ENCODE results near the gene TSEN15.
"Not testable (repeated sequence)": the region's sequence is repeated elsewhere in the genome, so short reads cannot be mapped to it uniquely, and the experiment has no call there.

The TSEN15 gene

DNA sequence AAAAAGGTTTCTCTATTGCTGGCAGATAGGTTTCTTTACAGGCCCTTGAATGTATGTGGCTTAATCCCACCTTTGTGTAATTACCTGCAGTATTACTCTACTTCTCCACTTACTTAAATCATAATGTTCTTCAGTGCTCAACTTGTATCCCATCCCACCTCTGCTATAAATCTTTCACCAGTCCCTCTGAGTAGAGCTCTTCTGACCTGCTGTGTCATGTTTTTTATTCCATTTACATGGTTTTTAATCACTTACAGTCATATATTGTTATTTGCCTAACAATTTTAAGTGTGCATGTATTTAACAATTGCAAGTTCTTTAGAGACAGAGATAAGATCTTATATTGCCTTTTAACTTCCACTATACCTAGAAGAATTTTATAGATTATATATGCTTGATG lies 2.4 kb downstream of the TSEN15 start:
- DNase-seq (ENCODE audit: low read depth) = no peak

GRCh38 chr1:184056921-184057555 lies 5.5 kb downstream of the TSEN15 start:
- no peak for DNase-seq (ENCODE audit: low read depth)

DNA sequence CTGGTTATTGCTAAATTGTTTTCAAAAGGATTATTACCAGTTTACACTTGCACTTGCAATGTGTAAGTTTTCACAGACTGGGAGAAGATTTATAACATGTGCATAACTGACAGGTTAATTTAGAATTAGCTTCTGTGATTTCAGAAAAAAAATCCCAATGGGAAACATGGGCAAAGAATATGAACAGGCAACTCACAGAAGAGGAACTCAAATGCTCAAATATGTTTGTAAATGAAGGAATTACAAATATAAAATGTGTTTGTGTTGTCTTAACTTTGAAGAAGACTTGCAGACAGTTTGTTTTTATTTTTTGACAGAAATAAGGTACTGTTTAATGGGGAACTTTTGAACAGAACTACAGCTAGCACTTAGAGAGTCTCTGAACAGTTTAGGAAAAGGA lies 8.4 kb downstream of the TSEN15 start:
- DNase-seq (ENCODE audit: low read depth) = no peak

- DNase-seq (ENCODE audit: low read depth) = no peak
Observed at GRCh38 chr1:184060316-184060715, 8.8 kb downstream of the TSEN15 start.

GRCh38 chr1:184061396-184062003 lies 10.0 kb downstream of the TSEN15 start:
- DNase-seq (ENCODE audit: low read depth) = no peak

DNA sequence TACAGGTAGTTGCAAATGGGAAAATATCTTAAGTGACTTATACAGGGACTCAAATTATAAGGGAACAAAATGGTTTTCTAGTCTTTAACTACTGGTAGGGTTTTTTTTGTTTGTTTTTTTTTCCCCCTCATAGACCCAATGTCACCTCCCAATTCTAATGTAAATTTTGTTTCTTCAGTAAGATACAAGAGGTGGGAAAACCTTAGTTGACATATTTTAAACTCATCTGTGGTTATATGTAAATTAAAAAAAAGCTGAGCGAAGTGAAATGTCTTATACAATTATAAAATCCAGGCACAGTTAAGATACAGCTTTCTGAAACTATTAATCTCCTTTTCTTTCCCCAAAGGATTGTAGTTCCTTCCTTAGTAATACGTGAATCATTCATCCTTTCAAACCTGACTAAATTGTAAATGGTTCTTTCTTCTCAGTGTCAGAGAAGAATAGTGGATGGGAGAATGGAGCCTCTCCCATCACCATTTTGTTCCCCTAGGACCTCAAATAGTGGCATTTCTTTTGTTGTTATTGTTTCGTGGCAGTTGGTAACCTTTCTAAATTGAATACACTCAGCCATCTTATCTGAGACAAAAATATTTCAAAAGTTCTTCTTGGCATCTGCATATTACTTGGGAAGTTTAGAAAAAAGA lies 11.2 kb downstream of the TSEN15 start:
- no peak for DNase-seq (ENCODE audit: low read depth)

GRCh38 chr1:184065559-184065958 lies 14.0 kb downstream of the TSEN15 start:
- DNase-seq (ENCODE audit: low read depth) = no peak

- no peak for DNase-seq (ENCODE audit: low read depth)
Observed at GRCh38 chr1:184068354-184068753, 16.8 kb downstream of the TSEN15 start.

DNA sequence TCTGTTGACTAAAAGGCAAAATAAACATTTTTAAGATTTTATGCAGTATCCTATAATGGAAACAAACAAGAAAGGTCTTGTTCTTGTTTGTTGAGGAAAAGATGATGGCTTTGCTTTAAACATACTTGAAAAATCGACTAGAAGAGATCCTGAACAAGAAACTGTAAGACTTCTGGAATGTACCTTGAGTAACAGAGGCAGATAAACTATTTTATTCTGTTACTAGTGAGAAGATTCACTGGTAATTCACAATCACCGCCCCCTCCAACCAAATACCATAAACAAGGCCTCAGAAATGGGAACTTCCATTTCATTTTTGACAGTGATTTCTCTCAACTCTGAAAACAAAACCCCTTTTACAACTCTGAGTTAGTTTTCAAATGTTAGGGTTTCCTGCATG lies 18.1 kb downstream of the TSEN15 start:
- DNase-seq (ENCODE audit: low read depth) = no peak

GRCh38 chr1:184072376-184072775 lies 20.8 kb downstream of the TSEN15 start:
- DNase-seq (ENCODE audit: low read depth) = no peak

DNA sequence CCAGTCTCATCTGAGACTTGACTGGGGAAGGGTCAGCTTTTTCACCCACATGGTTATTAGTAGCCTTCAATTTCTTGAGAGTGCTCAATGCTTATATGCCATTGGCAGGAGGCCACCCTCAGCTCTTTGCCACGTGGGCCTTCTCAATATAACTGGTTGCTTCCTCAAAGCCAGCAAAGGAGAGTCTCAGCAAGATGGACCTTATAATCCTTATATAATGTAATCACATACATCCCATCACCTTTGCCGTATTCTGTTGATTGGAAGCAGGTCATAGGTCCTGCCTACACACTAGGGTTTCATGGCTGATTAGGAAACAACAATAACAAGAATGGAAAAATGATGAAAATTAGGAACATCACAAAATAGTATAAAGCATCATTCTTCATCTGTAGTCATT lies 22.9 kb downstream of the TSEN15 start:
- no peak for DNase-seq (ENCODE audit: low read depth)

DNA sequence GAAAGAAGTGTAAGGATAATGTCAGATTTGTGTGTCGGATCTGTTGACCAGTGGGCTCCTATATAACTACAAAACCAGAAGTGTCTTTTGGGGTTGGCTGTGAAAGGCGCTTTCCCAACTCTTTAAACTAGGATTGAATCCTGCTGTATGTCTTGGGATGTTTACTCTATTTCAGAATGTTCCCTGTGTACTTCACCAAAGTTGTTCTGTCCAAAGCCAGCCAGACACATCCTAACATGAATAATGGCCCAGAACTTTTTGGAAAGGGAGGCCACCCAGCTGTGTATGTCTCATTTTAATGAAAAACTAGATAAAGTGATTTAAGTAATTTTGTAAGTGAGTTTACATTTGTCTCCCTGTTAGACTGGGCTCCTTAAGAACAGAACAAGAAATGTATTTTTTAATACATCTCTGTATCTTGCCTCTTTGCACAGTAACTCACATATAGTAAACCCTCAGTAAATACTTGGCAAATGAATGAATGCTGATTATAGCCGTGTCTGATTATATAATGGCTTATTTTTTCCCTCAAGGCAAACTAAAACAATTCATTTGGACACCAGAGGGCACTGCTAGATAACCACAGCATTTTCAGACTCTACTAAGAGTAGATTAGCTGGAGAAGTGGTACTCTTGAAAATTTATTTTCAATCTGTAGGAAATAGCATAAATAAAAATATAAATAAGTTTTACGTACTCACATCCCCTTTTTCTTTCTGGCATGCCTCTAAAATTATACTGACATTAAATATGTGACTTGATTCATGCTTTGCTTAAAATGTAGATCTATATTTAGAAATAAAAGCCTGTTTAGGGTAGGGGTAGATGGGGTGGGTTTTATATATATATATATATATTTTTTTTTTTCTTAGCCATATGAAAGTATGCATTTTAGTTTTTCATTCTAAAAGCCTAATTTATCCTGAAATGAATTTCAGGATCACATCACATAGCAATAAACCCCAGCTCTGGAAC lies 23.8 kb downstream of the TSEN15 start:
- no peak for DNase-seq (ENCODE audit: low read depth)

DNA sequence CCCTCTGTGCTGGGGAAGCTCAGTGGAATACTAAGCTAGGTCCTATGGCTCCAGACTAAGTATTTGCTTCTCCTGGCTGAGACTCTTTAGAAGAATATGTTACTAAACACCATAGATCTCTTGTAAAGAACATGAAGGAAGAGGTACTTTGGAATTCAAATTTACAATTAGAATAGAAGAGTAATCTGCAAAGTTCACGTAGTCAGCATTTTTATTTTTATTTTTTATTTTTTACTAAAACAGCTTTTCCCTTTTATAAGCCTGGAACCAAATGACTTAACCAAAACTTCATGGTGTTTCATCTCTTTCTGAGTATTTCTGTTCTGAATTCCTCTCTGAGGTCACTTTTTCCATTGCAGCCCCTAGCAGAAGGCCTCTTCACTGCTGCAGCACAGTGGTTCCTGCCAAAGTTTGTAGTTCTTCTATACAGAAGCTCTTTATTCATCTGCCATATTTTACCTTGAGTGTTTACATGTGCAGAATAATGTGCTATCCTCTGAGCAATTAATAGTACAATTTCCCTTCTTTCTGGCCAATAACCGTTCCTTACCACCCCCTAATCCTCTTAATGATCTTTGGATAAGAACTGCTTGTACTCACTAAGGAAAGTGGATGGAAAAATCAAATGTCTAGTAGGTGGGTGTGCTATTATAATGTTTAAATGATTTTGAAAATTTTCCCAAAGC lies 27.2 kb downstream of the TSEN15 start:
- no peak for DNase-seq (ENCODE audit: low read depth)

- no peak for DNase-seq (ENCODE audit: low read depth)
Observed at GRCh38 chr1:184080309-184080708, 28.8 kb downstream of the TSEN15 start.

GRCh38 chr1:184082541-184083415 lies 31.2 kb downstream of the TSEN15 start:
- no peak for DNase-seq (ENCODE audit: low read depth)

DNA sequence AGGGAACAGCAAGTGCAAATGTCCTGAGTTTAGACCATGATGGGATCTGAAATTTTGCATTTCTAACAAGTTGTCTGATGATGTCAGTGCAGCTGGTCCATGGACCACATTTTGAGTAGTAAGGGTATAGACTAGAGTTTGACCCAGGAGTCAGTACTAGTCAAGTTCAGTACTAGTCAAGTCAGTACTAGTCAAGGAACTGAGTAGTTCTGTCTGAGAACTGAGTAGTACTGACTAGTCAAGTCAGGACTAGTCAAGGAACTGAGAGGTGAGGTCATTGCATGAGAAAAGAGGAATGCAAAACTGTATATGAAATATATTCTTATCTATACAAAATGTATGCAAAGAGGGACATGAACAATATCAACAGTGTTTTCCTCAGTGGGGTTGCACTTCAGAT lies 34.1 kb downstream of the TSEN15 start:
- DNase-seq (ENCODE audit: low read depth) = no peak

- no peak for DNase-seq (ENCODE audit: low read depth)
Observed at GRCh38 chr1:184088037-184088436, 36.5 kb downstream of the TSEN15 start.

GRCh38 chr1:184093071-184093470 lies 41.5 kb downstream of the TSEN15 start:
- no peak for DNase-seq (ENCODE audit: low read depth)

DNA sequence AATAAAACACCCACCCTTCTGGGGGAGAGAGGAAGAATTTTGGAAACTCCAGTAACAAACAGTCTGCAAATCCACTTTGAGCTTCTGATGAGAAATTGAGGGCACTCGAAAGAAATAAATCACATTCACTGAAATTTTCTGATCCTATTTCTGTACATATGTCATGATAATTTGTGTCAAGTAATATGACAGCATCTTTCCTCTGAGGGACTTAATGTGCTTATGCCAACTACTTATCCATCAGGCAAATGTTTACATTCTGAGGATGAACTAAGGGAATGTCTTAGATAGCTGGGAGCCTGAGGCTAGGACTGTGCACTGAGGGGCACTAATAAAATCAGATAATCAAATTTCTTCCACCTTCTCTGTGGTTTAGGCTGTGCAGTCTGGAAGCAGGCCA lies 44.5 kb downstream of the TSEN15 start:
- DNase-seq (ENCODE audit: low read depth) = no peak

DNA sequence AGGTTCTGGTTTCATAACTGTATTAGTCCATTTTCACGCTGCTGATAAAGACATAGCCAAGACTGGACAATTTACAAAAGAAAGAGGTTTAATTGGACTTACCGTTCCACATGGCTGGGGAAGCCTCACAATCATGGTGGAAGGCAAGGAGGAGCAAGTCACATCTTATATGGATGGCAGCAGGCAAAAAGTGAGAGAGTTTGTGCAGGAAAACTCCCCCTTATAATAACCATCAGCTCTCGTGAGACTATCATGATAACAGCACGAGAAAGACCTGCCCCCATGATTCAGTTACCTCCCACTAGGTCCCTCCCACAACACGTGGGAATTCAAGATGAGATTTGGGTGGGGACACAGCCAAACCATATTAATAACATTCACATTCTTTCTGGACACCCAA lies 45.0 kb downstream of the TSEN15 start:
- not testable (repeated sequence) for DNase-seq (ENCODE audit: low read depth)

- DNase-seq (ENCODE audit: low read depth) = no peak
Observed at GRCh38 chr1:184101141-184101540, 49.6 kb downstream of the TSEN15 start.
